ES-I3 (cell line): Measurements from ENCODE around the gene SMARCE1.

Experiments used
- H3K36me3 ChIP-seq: 2 replicates; pipeline ENCODE4 v1.6.1; 2013; ENCODE audit warnings: mild to moderate bottlenecking, low read length, control low read depth, moderate library complexity; ENCODE audit not compliant: insufficient read depth
- H3K4me1 ChIP-seq: 2 replicates; pipeline ENCODE4 v1.6.1; 2013; ENCODE audit warnings: mild to moderate bottlenecking, control low read depth, low read length; ENCODE audit not compliant: insufficient read depth
- H3K9ac ChIP-seq: 2 replicates; pipeline ENCODE4 v1.6.1; 2013; ENCODE audit warnings: low read depth, mild to moderate bottlenecking, low read length, moderate library complexity
- H3K9me3 ChIP-seq: 2 replicates; pipeline ENCODE4 v1.6.1; 2013; ENCODE audit warnings: mild to moderate bottlenecking, low read length, moderate library complexity; ENCODE audit not compliant: control insufficient read depth, insufficient read depth

The SMARCE1 gene

GRCh38 chr17:40623419-40624210 is 24.0 kb downstream of the SMARCE1 start:
- no peak overlapping the region for H3K9ac ChIP-seq
- H3K36me3 ChIP-seq, result peaks cover 3% of the 10 kb centered on the region
- H3K9me3 ChIP-seq, result no peaks in the 10 kb centered on the region
- no peaks in the 10 kb centered on the region; the same call in 1 of the 2 replicates for H3K4me1 ChIP-seq

- H3K4me1 ChIP-seq, result no peaks in the 10 kb centered on the region; the same call in 1 of the 2 replicates
Observed at GRCh38 chr17:40622509-40622928, 25.1 kb downstream of the SMARCE1 start.

GRCh38 chr17:40621578-40621977 is 26.0 kb downstream of the SMARCE1 start:
- H3K36me3 ChIP-seq, result no peaks in the 10 kb centered on the region
- H3K9me3 ChIP-seq, result no peaks in the 10 kb centered on the region
- H3K4me1 ChIP-seq, result no peaks in the 10 kb centered on the region; the same call in 1 of the 2 replicates
- no peak overlapping the region for H3K9ac ChIP-seq

More at GRCh38 chr17:40622509-40622928, 25.1 kb downstream of the SMARCE1 start:
- Histone ChIP-seq H3K36me3 (no peaks in the 10 kb centered on the region), H3K9ac (no peak overlapping the region), H3K9me3 (no peaks in the 10 kb centered on the region)

- Histone ChIP-seq H3K4me1 (no peaks in the 10 kb centered on the region; the same call in 1 of the 2 replicates), H3K36me3 (no peaks in the 10 kb centered on the region), H3K9me3 (no peaks in the 10 kb centered on the region), H3K9ac (no peak overlapping the region)
Observed at GRCh38 chr17:40621019-40621418, 26.6 kb downstream of the SMARCE1 start.

- Histone ChIP-seq H3K9me3 (no peaks in the 10 kb centered on the region), H3K36me3 (no peaks in the 10 kb centered on the region), H3K9ac (no peak overlapping the region), H3K4me1 (no peaks in the 10 kb centered on the region)
Observed at GRCh38 chr17:40618754-40619625, 28.6 kb downstream of the SMARCE1 start.

- Histone ChIP-seq H3K4me1 (no peaks in the 10 kb centered on the region), H3K9me3 (no peaks in the 10 kb centered on the region), H3K36me3 (no peaks in the 10 kb centered on the region), H3K9ac (no peak overlapping the region)
Observed at GRCh38 chr17:40617678-40618240, 29.9 kb downstream of the SMARCE1 start.

- H3K9ac ChIP-seq, result no peak overlapping the region
- no peaks in the 10 kb centered on the region for H3K4me1 ChIP-seq
- H3K9me3 ChIP-seq, result no peaks in the 10 kb centered on the region
- H3K36me3 ChIP-seq, result no peaks in the 10 kb centered on the region
Observed at GRCh38 chr17:40616592-40616991, 31.0 kb downstream of the SMARCE1 start.

- Histone ChIP-seq H3K9me3 (no peaks in the 10 kb centered on the region), H3K36me3 (no peaks in the 10 kb centered on the region), H3K9ac (no peak overlapping the region), H3K4me1 (no peaks in the 10 kb centered on the region)
Observed at GRCh38 chr17:40615841-40616476, 31.7 kb downstream of the SMARCE1 start.

- no peaks in the 10 kb centered on the region for H3K4me1 ChIP-seq
- no peaks in the 10 kb centered on the region for H3K9me3 ChIP-seq
- H3K9ac ChIP-seq, result no peak overlapping the region
- H3K36me3 ChIP-seq, result no peaks in the 10 kb centered on the region
Observed at GRCh38 chr17:40615068-40615840, 32.4 kb downstream of the SMARCE1 start.

- Histone ChIP-seq H3K9ac (no peak overlapping the region), H3K4me1 (no peaks in the 10 kb centered on the region), H3K9me3 (no peaks in the 10 kb centered on the region), H3K36me3 (no peaks in the 10 kb centered on the region)
Observed at GRCh38 chr17:40614431-40615067, 33.1 kb downstream of the SMARCE1 start.

GRCh38 chr17:40613467-40614154 is 34.0 kb downstream of the SMARCE1 start:
- Histone ChIP-seq H3K4me1 (no peaks in the 10 kb centered on the region), H3K36me3 (no peaks in the 10 kb centered on the region), H3K9ac (no peak overlapping the region), H3K9me3 (no peaks in the 10 kb centered on the region)

GRCh38 chr17:40612599-40613244 is 34.9 kb downstream of the SMARCE1 start:
- no peaks in the 10 kb centered on the region for H3K36me3 ChIP-seq
- no peak overlapping the region for H3K9ac ChIP-seq

More at GRCh38 chr17:40612599-40613244, 34.9 kb downstream of the SMARCE1 start:
- Histone ChIP-seq H3K4me1 (0 out of 2 replicates have a peak, but pooled peaks cover 2% of the 10 kb centered on the region), H3K9me3 (no peaks in the 10 kb centered on the region)
